HCT116 (cell line): ENCODE data around the gene SDCCAG8.

ENCODE experiments used
- ELF1 ChIP-seq: IDR thresholded peaks from 2 replicates; pipeline ENCODE4 v1.6.1; 2012; ENCODE audit warnings: low read depth, borderline replicate concordance
- POLR2A ChIP-seq: IDR thresholded peaks from 2 replicates; pipeline ENCODE4 v1.7.0; 2011; ENCODE audit warnings: borderline replicate concordance; ENCODE audit not compliant: insufficient read depth, insufficient read length; ENCODE audit errors: extremely low read depth
- ZFX ChIP-seq: fragments of 450-650 bp; IDR thresholded peaks from 2 replicates; pipeline ENCODE4 v1.6.1; 2017
- TF ChIP-seq, protein P1 (sequence below): IDR thresholded peaks from 2 replicates; pipeline ENCODE4 v1.6.1; 2012
- TF ChIP-seq, protein P2 (sequence below), 3 experiments: fragments of 200-600 bp in 1 of 3; sonication (generic) in 1 of 3; IDR thresholded peaks in 2 of 3; conservative IDR thresholded peaks in 1 of 3; 2 replicates each; pipeline ENCODE4 v1.5.1; 2012 to 2017; ENCODE audit warnings: low read depth in 2 of 3, low read length in 2 of 3, antibody characterized with exemption in 1 of 3, borderline replicate concordance in 1 of 3, control low read depth in 1 of 3, mild to moderate bottlenecking in 1 of 3, mixed read lengths in 1 of 3, mixed run types in 1 of 3, moderate library complexity in 1 of 3; ENCODE audit not compliant: insufficient read depth in 1 of 3

DNA sequence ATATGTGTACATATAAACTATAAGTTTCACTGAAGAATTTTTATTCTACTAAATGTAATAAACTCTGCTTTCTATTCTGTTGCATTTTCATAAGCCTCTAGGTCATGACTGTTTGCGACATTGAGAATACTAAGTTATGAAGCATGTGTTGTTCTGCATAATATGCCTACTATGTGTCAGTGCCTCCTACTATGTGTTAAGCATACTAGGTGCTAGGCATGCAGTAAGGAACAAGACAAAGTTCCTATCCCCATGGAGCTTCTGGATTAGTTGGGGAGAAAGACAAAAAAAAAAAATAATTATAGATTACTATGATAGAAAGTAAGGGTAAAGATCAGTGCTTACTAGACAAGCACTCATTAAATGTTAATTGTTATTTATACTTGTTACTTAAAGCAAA is 1.3 kb downstream of the SDCCAG8 start:
- TF ChIP-seq POLR2A = no peak
- TF ChIP-seq ELF1 = no peak
- no peak for TF ChIP-seq ZFX
- TF ChIP-seq, protein P1, sequence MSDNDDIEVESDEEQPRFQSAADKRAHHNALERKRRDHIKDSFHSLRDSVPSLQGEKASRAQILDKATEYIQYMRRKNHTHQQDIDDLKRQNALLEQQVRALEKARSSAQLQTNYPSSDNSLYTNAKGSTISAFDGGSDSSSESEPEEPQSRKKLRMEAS = no peak
- TF ChIP-seq, protein P2, sequence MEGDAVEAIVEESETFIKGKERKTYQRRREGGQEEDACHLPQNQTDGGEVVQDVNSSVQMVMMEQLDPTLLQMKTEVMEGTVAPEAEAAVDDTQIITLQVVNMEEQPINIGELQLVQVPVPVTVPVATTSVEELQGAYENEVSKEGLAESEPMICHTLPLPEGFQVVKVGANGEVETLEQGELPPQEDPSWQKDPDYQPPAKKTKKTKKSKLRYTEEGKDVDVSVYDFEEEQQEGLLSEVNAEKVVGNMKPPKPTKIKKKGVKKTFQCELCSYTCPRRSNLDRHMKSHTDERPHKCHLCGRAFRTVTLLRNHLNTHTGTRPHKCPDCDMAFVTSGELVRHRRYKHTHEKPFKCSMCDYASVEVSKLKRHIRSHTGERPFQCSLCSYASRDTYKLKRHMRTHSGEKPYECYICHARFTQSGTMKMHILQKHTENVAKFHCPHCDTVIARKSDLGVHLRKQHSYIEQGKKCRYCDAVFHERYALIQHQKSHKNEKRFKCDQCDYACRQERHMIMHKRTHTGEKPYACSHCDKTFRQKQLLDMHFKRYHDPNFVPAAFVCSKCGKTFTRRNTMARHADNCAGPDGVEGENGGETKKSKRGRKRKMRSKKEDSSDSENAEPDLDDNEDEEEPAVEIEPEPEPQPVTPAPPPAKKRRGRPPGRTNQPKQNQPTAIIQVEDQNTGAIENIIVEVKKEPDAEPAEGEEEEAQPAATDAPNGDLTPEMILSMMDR (IDR thresholded peaks at IDR 0.05 in 2 of 3, conservative IDR thresholded peaks at IDR 0.05 in 1 of 3; ENCODE audit: borderline replicate concordance in 1 of 3, insufficient read depth in 1 of 3, low read depth in 2 of 3, low read length in 2 of 3) = no peak
